ENCODE results near the gene CLPSL2. TPM values are rescaled to one million over a fixed set of nuclear protein-coding genes. Genes with fewer than 3 reads are reported as not detected.

The CLPSL2 gene
- total and polyA plus RNA-seq, 2 donors (not counting 1 experiment from before 2014, with no cell fraction given) = not detected

DNA sequence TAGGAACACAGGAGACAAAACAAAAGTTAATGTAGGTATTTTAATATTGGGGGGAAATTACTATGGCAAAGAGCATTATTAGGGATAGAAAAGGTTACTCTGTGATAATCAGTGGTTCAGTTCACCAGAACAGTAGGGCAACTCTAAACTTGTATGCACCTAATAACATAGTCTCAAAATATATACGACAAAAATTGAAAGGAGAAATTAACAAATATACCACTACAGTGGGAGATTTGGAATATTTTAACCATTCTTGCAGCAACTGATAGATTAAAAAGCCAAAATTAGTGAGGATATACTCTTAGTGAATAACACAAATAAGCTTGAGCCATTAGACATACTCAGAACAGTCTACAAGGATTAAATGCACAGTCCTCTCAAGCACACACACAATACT, 28.5 kb upstream of the CLPSL2 start:
- Mint-ChIP-seq H3K9me3 (ENCODE audit: insufficient read depth) (peaks cover 9% of the 10 kb centered on the region), H3K27ac (no peak overlapping the region), H3K27me3 (no peaks in the 10 kb centered on the region), H3K4me1 (no peaks in the 10 kb centered on the region), H3K4me3 (no peak overlapping the region)
- no peaks in the 10 kb centered on the region for H3K79me2 ChIP-seq (ENCODE audit: control insufficient read depth, insufficient read depth, low read length)
- H3K9ac ChIP-seq (ENCODE audit: low read length) = no peak overlapping the region
- H3K4me2 ChIP-seq (replicated peaks; ENCODE audit: low read depth, low read length, poor library complexity, severe bottlenecking) = no peak overlapping the region
- no peaks in the 10 kb centered on the region for H3K36me3 ChIP-seq (replicated peaks in 1 of 2; ENCODE audit: control extremely low read depth in 1 of 2, control insufficient read depth in 1 of 2, extremely low read depth in 1 of 2, insufficient read depth in 2 of 2, low read length in 1 of 2)
- intact Hi-C loops (cut with micrococcal nuclease) = no loop called here
- ChIA-PET CTCF (no interaction called here), POLR2A (no interaction called here)
- ATAC-seq (ENCODE audit: low read depth) (no peak), DNase-seq (no peak)
- H3K27me3 ChIP-seq (replicated peaks in 1 of 4; ENCODE audit: control extremely low read depth in 1 of 4, control insufficient read depth in 3 of 4, insufficient read depth in 4 of 4, low read length in 3 of 4) = no peaks in the 10 kb centered on the region
- no peaks in the 10 kb centered on the region for H3K4me1 ChIP-seq (ENCODE audit: control insufficient read depth in 2 of 2, insufficient read depth in 2 of 2, low read length in 2 of 2)
- no peak overlapping the region for H2AFZ ChIP-seq (ENCODE audit: insufficient read depth, low read depth, low read length, poor library complexity, severe bottlenecking)
- H3K4me3 ChIP-seq (ENCODE audit: control extremely low read depth in 1 of 5, extremely low read depth in 1 of 5, insufficient read depth in 1 of 5, low read depth in 2 of 5, low read length in 4 of 5) = no peak overlapping the region
- WGBS (ENCODE audit: insufficient coverage) = no CpG with 5 or more reads among the region's 1 CpG
- peaks cover 0 to 9% (median 7%) of the 10 kb centered on the region in 3 donors for H3K9me3 ChIP-seq (ENCODE audit: control extremely low read depth in 1 of 3, control insufficient read depth in 2 of 3, insufficient read depth in 1 of 3, low read length in 2 of 3)
- H4K20me1 ChIP-seq (ENCODE audit: control insufficient read depth, insufficient read depth, low read length, poor library complexity, severe bottlenecking) = no peaks in the 10 kb centered on the region
- H3K27ac ChIP-seq (ENCODE audit: low read length in 2 of 2) = no peak overlapping the region
- no peak for TF ChIP-seq EZH2 (IDR thresholded peaks at IDR 0.05; ENCODE audit: borderline replicate concordance, insufficient read depth, low read depth, low read length, poor library complexity, severe bottlenecking)
- TF ChIP-seq, protein P1, sequence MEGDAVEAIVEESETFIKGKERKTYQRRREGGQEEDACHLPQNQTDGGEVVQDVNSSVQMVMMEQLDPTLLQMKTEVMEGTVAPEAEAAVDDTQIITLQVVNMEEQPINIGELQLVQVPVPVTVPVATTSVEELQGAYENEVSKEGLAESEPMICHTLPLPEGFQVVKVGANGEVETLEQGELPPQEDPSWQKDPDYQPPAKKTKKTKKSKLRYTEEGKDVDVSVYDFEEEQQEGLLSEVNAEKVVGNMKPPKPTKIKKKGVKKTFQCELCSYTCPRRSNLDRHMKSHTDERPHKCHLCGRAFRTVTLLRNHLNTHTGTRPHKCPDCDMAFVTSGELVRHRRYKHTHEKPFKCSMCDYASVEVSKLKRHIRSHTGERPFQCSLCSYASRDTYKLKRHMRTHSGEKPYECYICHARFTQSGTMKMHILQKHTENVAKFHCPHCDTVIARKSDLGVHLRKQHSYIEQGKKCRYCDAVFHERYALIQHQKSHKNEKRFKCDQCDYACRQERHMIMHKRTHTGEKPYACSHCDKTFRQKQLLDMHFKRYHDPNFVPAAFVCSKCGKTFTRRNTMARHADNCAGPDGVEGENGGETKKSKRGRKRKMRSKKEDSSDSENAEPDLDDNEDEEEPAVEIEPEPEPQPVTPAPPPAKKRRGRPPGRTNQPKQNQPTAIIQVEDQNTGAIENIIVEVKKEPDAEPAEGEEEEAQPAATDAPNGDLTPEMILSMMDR (IDR thresholded peaks at IDR 0.05) = no peak

GRCh38 chr6:35750557-35750956, 25.8 kb upstream of the CLPSL2 start:
- no peak overlapping the region for H3K4me3 Mint-ChIP-seq

More at GRCh38 chr6:35750557-35750956, 25.8 kb upstream of the CLPSL2 start:
- CTCF ChIA-PET = no interaction called here
- Histone ChIP-seq H3K4me3 (ENCODE audit: control extremely low read depth in 1 of 5, extremely low read depth in 1 of 5, insufficient read depth in 1 of 5, low read depth in 2 of 5, low read length in 4 of 5) (no peak overlapping the region), H3K4me2 (replicated peaks; ENCODE audit: low read depth, low read length, poor library complexity, severe bottlenecking) (no peak overlapping the region), H4K20me1 (ENCODE audit: control insufficient read depth, insufficient read depth, low read length, poor library complexity, severe bottlenecking) (no peaks in the 10 kb centered on the region), H3K4me1 (ENCODE audit: control insufficient read depth in 2 of 2, insufficient read depth in 2 of 2, low read length in 2 of 2) (no peaks in the 10 kb centered on the region), H3K27me3 (replicated peaks in 1 of 4; ENCODE audit: control extremely low read depth in 1 of 4, control insufficient read depth in 3 of 4, insufficient read depth in 4 of 4, low read length in 3 of 4) (no peaks in the 10 kb centered on the region), H3K79me2 (ENCODE audit: control insufficient read depth, insufficient read depth, low read length) (no peaks in the 10 kb centered on the region), H3K9ac (ENCODE audit: low read length) (no peak overlapping the region), H3K27ac (ENCODE audit: low read length in 2 of 2) (no peak overlapping the region), H3K36me3 (replicated peaks in 1 of 2; ENCODE audit: control extremely low read depth in 1 of 2, control insufficient read depth in 1 of 2, extremely low read depth in 1 of 2, insufficient read depth in 2 of 2, low read length in 1 of 2) (no peaks in the 10 kb centered on the region), H3K9me3 (ENCODE audit: control extremely low read depth in 1 of 3, control insufficient read depth in 2 of 3, insufficient read depth in 1 of 3, low read length in 2 of 3) (peaks cover 0 to 9% (median 7%) of the 10 kb centered on the region in 3 donors), H2AFZ (ENCODE audit: insufficient read depth, low read depth, low read length, poor library complexity, severe bottlenecking) (no peak overlapping the region)
- no peak for TF ChIP-seq EZH2 (IDR thresholded peaks at IDR 0.05; ENCODE audit: borderline replicate concordance, insufficient read depth, low read depth, low read length, poor library complexity, severe bottlenecking)
- TF ChIP-seq, protein P1 (IDR thresholded peaks at IDR 0.05) = no peak
- H3K27me3 Mint-ChIP-seq = no peaks in the 10 kb centered on the region
- 96% methylated on average over 4 of the region's 7 CpGs for WGBS (ENCODE audit: insufficient coverage)
- peaks cover 9% of the 10 kb centered on the region for H3K9me3 Mint-ChIP-seq (ENCODE audit: insufficient read depth)
- no peak for DNase-seq
- intact Hi-C loops (cut with micrococcal nuclease) = no loop called here
- no peak overlapping the region for H3K27ac Mint-ChIP-seq
- no peak for ATAC-seq (ENCODE audit: low read depth)
- POLR2A ChIA-PET = no interaction called here
- H3K4me1 Mint-ChIP-seq = no peaks in the 10 kb centered on the region
